HG03469 (cell line): ENCODE measurements around the gene KRT76.

Source experiments
- ATAC-seq: cut with Tn5 transposase; IDR thresholded peaks from one replicate; pipeline ENCODE4 v1.9.1; 2021; ENCODE audit warnings: mild to moderate bottlenecking, moderate library complexity, moderate number of reproducible peaks; ENCODE audit not compliant: unreplicated experiment

KRT76 gene

GRCh38 chr12:52782502-52782901, 5.4 kb upstream of the KRT76 start:
- ATAC-seq = no peak

- ATAC-seq = no peak
Observed at GRCh38 chr12:52781399-52782082, 4.4 kb upstream of the KRT76 start.

GRCh38 chr12:52779914-52780313, 2.8 kb upstream of the KRT76 start:
- no peak for ATAC-seq

GRCh38 chr12:52778833-52779232, 1.7 kb upstream of the KRT76 start:
- ATAC-seq = no peak

- no peak for ATAC-seq
Observed at GRCh38 chr12:52777566-52777965, 421 bp upstream of the KRT76 start.

- ATAC-seq = no peak
Observed at GRCh38 chr12:52776435-52776834, 710 bp downstream of the KRT76 start.

GRCh38 chr12:52774629-52775250, 2.4 kb downstream of the KRT76 start:
- ATAC-seq = no peak

GRCh38 chr12:52772772-52773171, 4.4 kb downstream of the KRT76 start:
- no peak for ATAC-seq

GRCh38 chr12:52772188-52772587, 5.0 kb downstream of the KRT76 start:
- no peak for ATAC-seq

- no peak for ATAC-seq
Observed at GRCh38 chr12:52771505-52771904, 5.6 kb downstream of the KRT76 start.

- no peak for ATAC-seq
Observed at GRCh38 chr12:52771088-52771487, 6.1 kb downstream of the KRT76 start.

GRCh38 chr12:52769946-52770345, 7.2 kb downstream of the KRT76 start:
- no peak for ATAC-seq

GRCh38 chr12:52769354-52769753, 7.8 kb downstream of the KRT76 start:
- ATAC-seq = no peak

GRCh38 chr12:52768479-52769200, 8.5 kb downstream of the KRT76 start:
- no peak for ATAC-seq

- ATAC-seq = no peak
Observed at GRCh38 chr12:52767427-52767826, 9.7 kb downstream of the KRT76 start.

- ATAC-seq = no peak
Observed at GRCh38 chr12:52767020-52767379, 10.1 kb downstream of the KRT76 start.

- ATAC-seq = no peak
Observed at GRCh38 chr12:52766351-52767019, 10.7 kb downstream of the KRT76 start.

GRCh38 chr12:52765702-52766101, 11.4 kb downstream of the KRT76 start:
- ATAC-seq = no peak

GRCh38 chr12:52763991-52764390, 13.2 kb downstream of the KRT76 start:
- ATAC-seq = no peak

GRCh38 chr12:52763036-52763659, 14.0 kb downstream of the KRT76 start:
- ATAC-seq = no peak

- no peak for ATAC-seq
Observed at GRCh38 chr12:52761802-52762201, 15.3 kb downstream of the KRT76 start.
